Effector memory CD4-positive, alpha-beta T cell (primary cell): ENCODE measurements around the gene LARGE1.

Experiments used
- DNase-seq, 3 donors: peaks; one replicate each; pipeline ENCODE4 v3.0.0-alpha.2; 2020
- H3K27ac ChIP-seq: 2 replicates; pipeline ENCODE4 v1.7.0; 2013; ENCODE audit warnings: mild to moderate bottlenecking, low read length, moderate library complexity; ENCODE audit not compliant: insufficient read depth, poor library complexity, severe bottlenecking
- H3K27me3 ChIP-seq: replicated peaks from 2 replicates; pipeline ENCODE4 v1.7.0; 2013; ENCODE audit warnings: mild to moderate bottlenecking, low read length; ENCODE audit not compliant: insufficient read depth, control insufficient read depth, poor library complexity, severe bottlenecking
- H3K36me3 ChIP-seq: 2 replicates; pipeline ENCODE4 v1.7.0; 2013; ENCODE audit warnings: mild to moderate bottlenecking, low read length, moderate library complexity; ENCODE audit not compliant: control insufficient read depth, insufficient read depth
- H3K4me1 ChIP-seq: 2 replicates; pipeline ENCODE4 v1.7.0; 2013; ENCODE audit warnings: low read length, mild to moderate bottlenecking; ENCODE audit not compliant: control insufficient read depth, insufficient read depth, poor library complexity, severe bottlenecking
- H3K4me3 ChIP-seq: 2 replicates; pipeline ENCODE4 v1.7.0; 2013; ENCODE audit warnings: low read length, low read depth, mild to moderate bottlenecking; ENCODE audit not compliant: insufficient read depth, poor library complexity, severe bottlenecking
- H3K9me3 ChIP-seq: 2 replicates; pipeline ENCODE4 v1.7.0; 2013; ENCODE audit warnings: mild to moderate bottlenecking, low read length, moderate library complexity; ENCODE audit not compliant: control insufficient read depth

LARGE1 gene

DNA sequence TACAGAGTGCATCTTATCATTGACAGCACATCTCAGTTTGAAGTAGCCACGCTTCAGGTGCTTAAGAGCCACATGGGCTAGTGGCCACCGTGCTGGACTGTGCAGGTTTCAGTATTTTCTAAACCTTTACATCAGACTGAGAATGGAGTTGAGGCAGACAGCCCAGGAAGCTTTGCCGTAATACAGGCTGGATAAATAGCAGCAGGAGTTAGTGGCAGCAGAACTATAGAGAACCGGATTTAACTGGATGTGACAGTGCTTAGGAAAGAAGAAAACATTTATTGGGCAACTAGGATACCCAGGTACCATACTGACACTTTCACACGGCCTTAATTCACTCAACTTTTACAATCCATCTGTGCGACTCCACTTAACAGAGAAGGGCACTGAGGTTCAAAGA lies 145.5 kb downstream of the LARGE1 start:
- no peak overlapping the region for H3K27ac ChIP-seq
- no peak overlapping the region for H3K4me3 ChIP-seq
- no peaks in the 10 kb centered on the region for H3K27me3 ChIP-seq
- H3K9me3 ChIP-seq: no peaks in the 10 kb centered on the region
- no peaks in the 10 kb centered on the region for H3K4me1 ChIP-seq
- no peak for DNase-seq
- H3K36me3 ChIP-seq: no peaks in the 10 kb centered on the region

DNA sequence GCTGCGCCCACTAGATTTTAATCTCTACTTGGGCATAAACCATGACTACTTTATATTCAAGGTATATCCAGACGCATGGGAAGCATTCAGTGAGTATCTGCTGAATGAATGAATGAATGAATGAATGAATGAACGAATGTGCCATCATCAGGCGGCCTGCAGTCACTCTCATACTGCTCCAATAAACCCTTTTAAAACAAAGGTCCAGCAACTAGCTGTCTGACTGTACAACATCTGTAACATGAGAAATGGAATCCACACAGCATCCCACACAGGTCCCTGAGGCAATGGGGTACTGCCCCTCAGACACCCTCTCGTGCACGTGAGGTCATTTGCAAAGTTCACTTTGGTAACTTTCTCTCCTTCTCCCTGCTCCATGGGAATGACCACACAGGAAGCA lies 147.5 kb downstream of the LARGE1 start:
- DNase-seq: no peak
- Histone ChIP-seq H3K4me3 (no peak overlapping the region), H3K36me3 (no peaks in the 10 kb centered on the region), H3K9me3 (no peaks in the 10 kb centered on the region), H3K4me1 (no peaks in the 10 kb centered on the region), H3K27ac (no peak overlapping the region), H3K27me3 (no peaks in the 10 kb centered on the region)

DNA sequence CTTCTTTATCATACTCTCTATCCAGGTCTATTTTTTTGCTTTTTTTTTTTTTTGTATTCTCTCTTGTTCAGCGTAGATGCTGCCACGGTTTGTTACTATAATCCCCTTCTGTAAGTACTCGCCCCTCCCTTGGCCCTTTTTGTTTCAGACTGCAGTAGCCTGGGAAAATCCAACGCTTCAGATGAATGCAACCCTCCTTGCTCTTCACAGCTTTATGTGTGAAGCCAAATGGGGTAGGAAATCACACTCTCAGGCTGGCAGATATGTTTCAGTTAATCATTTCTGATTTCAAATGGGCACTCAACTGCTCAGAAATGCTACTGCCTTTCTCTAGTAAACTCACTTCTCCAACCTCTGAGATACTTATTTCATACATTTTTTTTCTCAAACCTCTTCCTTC lies 149.1 kb downstream of the LARGE1 start:
- H3K4me3 ChIP-seq: no peak overlapping the region
- no peak for DNase-seq
- no peaks in the 10 kb centered on the region for H3K27me3 ChIP-seq
- no peak overlapping the region for H3K27ac ChIP-seq
- no peaks in the 10 kb centered on the region for H3K9me3 ChIP-seq
- no peaks in the 10 kb centered on the region for H3K4me1 ChIP-seq
- no peaks in the 10 kb centered on the region for H3K36me3 ChIP-seq

DNA sequence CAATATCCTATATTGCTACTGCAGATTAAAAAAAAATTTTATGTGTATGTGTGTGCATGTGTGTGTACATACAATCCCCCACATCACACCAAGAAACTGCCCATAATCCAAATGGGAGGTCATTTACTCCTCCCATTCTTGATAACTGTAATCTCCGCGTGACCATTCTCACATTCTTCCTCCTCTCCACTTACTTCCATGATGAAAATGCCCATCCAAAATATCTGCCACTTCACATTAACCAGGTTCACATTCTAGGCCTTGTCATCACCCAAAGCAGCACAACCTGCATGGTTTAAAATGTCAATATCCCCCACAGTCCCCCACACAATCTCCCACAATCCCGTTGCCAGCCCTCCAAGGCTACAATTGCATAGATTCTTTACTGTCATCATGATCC lies 149.6 kb downstream of the LARGE1 start:
- Histone ChIP-seq H3K4me3 (no peak overlapping the region), H3K27ac (no peak overlapping the region), H3K4me1 (no peaks in the 10 kb centered on the region), H3K27me3 (no peaks in the 10 kb centered on the region), H3K36me3 (no peaks in the 10 kb centered on the region), H3K9me3 (no peaks in the 10 kb centered on the region)
- no peak for DNase-seq

DNA sequence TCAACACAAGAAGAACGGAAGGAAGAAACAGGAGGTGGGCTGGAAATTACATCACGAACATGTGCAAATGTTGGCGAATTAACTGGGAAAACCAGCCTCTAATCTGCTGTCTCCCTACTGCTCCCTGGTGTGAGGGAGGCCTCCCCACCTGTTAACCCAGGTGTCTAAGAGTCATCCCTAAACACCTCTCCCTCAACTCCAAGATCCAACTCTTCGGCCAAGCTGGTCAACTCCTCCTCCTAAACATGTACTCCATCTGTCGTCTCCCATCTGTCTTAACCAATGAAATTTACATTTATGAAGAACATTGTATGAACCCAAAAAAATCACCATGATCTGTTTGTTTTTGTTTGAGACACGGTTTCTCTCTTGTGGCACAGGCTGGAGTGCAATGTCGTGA lies 154.2 kb downstream of the LARGE1 start:
- Histone ChIP-seq H3K4me1 (no peaks in the 10 kb centered on the region), H3K9me3 (no peaks in the 10 kb centered on the region), H3K4me3 (no peak overlapping the region), H3K27ac (no peak overlapping the region), H3K36me3 (no peaks in the 10 kb centered on the region), H3K27me3 (no peaks in the 10 kb centered on the region)
- DNase-seq: no peak

DNA sequence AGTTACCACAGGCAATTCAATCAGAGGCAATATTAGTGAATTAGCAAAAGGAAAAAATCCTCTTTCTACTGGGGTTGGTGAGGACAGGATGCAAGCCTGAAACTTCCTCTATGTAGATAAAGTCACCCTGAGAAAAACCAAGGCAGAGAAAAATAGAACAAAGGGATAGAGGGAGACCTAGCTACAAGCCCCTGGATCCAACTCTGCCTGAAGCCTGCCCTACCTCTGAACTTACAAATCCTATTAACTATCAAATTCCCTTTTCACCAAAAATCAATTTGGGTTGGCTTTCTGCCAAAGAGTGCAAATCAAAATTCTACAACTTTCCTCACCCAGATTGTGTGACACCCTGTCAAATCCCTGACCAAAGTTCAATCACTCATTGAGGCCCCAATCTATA lies 161.3 kb downstream of the LARGE1 start:
- Histone ChIP-seq H3K9me3 (no peaks in the 10 kb centered on the region), H3K36me3 (no peaks in the 10 kb centered on the region), H3K4me3 (no peak overlapping the region), H3K4me1 (no peaks in the 10 kb centered on the region), H3K27me3 (no peaks in the 10 kb centered on the region), H3K27ac (no peak overlapping the region)
- DNase-seq: no peak

DNA sequence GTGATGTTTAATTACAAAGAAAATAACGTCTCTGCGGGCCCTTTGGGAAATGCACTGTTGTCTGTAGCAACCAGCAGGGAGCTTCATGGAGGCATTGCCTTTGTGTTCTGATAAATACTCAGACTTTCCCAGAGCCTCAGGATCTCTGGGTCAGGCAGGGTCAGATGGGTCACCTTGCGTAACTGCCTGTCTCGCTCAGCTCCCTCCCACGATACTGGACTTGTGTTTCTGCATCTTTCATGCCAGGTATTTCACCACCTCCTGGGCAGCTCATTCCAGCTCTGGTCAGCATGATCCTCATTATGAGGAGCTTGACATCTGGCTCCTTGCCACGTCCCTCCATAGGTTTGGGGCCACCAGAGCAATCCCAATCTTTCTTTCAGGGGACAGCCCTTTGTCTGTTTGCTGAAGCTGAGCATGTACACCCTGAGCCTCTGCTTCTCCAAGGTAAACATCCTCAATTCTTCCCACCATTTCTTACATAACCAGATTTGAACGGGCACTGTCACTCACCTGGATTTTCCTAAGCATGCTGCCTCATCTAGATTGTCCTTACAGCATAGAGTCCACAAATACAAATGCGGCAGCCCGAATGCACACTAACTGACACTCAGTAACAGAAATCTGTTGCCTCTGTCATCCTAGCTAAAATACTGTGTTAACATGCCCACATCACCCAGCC lies 162.3 kb downstream of the LARGE1 start:
- H3K4me3 ChIP-seq: no peak overlapping the region
- no peaks in the 10 kb centered on the region for H3K27me3 ChIP-seq
- H3K36me3 ChIP-seq: no peaks in the 10 kb centered on the region
- no peaks in the 10 kb centered on the region for H3K4me1 ChIP-seq
- H3K9me3 ChIP-seq: no peaks in the 10 kb centered on the region
- no peak for DNase-seq
- no peak overlapping the region for H3K27ac ChIP-seq

DNA sequence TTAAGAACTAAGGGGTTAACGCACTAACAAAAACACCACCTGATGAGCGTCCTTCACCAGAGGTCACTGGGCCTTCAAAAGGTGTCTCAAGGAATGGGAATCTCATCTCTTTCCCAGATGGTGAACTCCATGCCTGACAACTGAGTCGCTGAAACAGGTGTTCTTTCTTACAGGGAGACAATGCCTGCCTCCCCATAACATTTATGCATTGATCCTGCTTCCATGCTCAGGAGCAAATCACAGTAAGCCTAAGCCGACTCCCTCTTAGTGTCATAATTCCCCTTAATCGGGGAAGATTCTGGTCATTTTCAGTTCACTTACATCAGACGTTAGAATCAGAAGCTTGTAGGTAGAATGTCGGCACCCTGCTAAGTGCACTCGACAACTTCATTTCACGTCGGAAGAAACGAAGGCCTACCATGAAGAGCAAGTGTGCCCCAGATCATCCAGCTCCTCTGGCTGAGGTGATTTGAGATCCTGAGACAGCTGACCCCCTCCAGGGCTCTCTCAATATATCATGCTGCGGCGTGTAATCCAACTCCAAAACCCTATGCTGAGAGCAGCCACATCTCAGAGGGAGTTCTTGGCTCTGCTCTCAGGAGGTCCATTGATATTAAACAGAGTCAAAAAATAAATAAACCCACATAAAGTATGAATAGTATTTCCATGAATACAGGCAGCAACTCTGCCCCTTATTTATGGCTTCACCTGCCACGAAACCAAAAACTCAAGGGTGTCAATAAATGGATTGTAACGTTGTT lies 163.1 kb downstream of the LARGE1 start:
- Histone ChIP-seq H3K27ac (no peak overlapping the region), H3K9me3 (no peaks in the 10 kb centered on the region), H3K36me3 (no peaks in the 10 kb centered on the region), H3K4me3 (no peak overlapping the region), H3K4me1 (no peaks in the 10 kb centered on the region), H3K27me3 (no peaks in the 10 kb centered on the region)
- DNase-seq: no peak

DNA sequence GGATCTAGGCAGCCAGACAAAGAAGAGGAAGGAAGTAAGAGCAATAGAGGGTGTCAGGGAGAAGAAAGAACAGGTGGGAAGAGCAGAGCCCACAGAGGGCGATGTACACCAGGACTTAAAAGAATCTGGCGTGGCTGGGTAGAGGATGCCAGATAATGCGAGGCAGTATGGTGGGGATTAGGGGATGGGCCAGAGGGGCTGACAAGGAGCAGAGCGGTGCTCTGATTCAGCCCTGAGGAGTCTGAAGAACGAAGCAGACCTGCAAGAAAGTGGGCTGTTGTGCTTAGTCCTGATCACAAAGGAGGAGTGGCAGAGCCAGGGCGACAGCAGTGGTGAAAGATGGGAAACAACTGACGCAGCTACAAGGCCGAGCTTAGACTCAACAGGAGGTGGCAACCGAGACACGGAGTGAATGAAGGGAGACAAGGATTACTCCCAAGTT lies 163.7 kb downstream of the LARGE1 start:
- no peaks in the 10 kb centered on the region for H3K27me3 ChIP-seq

DNA sequence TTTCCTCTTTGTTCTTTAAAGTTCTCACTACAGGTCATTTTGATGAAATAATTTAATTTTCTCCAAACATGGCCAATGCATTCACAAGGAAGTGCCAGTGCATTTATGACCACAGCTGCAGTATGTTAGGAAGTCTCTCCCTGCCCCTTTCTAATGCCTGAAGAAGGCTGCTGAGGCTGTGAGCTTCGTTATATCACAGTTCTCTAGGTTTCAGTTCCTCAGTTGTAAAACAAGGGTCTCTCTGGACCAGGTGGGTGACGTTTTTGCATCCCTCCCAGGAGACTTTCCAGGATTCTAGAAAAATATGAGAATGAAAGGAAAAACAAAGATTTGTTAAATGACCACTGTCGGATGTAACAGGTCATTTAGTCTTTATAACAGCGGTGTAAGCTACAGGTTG lies 171.6 kb downstream of the LARGE1 start:
- H3K4me1 ChIP-seq: no peaks in the 10 kb centered on the region

More for the DNA sequence above, 163.7 kb downstream of the LARGE1 start:
- no peaks in the 10 kb centered on the region for H3K4me1 ChIP-seq
- H3K4me3 ChIP-seq: no peak overlapping the region
- no peaks in the 10 kb centered on the region for H3K9me3 ChIP-seq
- H3K36me3 ChIP-seq: no peaks in the 10 kb centered on the region
- H3K27ac ChIP-seq: no peak overlapping the region
- DNase-seq: no peak

More for the DNA sequence above, 171.6 kb downstream of the LARGE1 start:
- Histone ChIP-seq H3K9me3 (no peaks in the 10 kb centered on the region), H3K27me3 (no peaks in the 10 kb centered on the region), H3K4me3 (no peak overlapping the region), H3K27ac (no peak overlapping the region), H3K36me3 (no peaks in the 10 kb centered on the region)
- DNase-seq: no peak
